OCI-LY7 (cell line): ENCODE data around the gene PRSS50. TPM values are rescaled to one million over a fixed set of nuclear protein-coding genes. Genes with fewer than 3 reads are reported as not detected.
A peak's percentile ranks its signal among the peaks of the same experiment; 100 is the strongest.

ENCODE experiments used
- BruUV-seq: library from RNA; stranded (reverse); fragments of 400-500 nt; replicated peaks from 2 replicates; lab custom pipeline; 2021; lab: Mats Ljungman, UMichigan
- CTCF ChIA-PET: fragments of 300-600 bp; sonication (Branson Sonifier 250); formaldehyde crosslinking; loops from one replicate; lab custom pipeline; 2022; ENCODE audit warnings: antibody characterized with exemption; ENCODE audit not compliant: unreplicated experiment; lab: Charles Lee
- POLR2A ChIA-PET: fragments of 300-600 bp; sonication (Branson Sonifier 250); formaldehyde crosslinking; loops from one replicate; lab custom pipeline; 2022; ENCODE audit warnings: antibody characterized with exemption; lab: Charles Lee
- DNase-seq: peaks from one replicate; pipeline ENCODE4 v3.0.0-alpha.2; 2015; ENCODE audit warnings: low spot score
- H2AFZ ChIP-seq: fragments of 200-600 bp; sonication (generic), shearing (Covaris generic); 2 replicates; pipeline ENCODE4 v1.6.1; 2014; ENCODE audit warnings: mild to moderate bottlenecking, antibody characterized with exemption, low read length, moderate library complexity
- H3K27ac ChIP-seq: fragments of 200-600 bp; sonication (generic); 2 replicates; pipeline ENCODE4 v1.5.1; 2014; ENCODE audit warnings: mixed run types, low read depth, mild to moderate bottlenecking, moderate library complexity, low read length, inconsistent platforms; ENCODE audit not compliant: poor library complexity, severe bottlenecking
- H3K36me3 ChIP-seq: fragments of 200-600 bp; sonication (generic); 2 replicates; pipeline ENCODE4 v1.6.1; 2014; ENCODE audit warnings: mild to moderate bottlenecking, antibody characterized with exemption, low read length, moderate library complexity, mixed read lengths; ENCODE audit not compliant: insufficient read depth
- H3K4me1 ChIP-seq: fragments of 200-600 bp; sonication (generic); 2 replicates; pipeline ENCODE4 v1.5.1; 2014; ENCODE audit warnings: mild to moderate bottlenecking, low read length; ENCODE audit not compliant: insufficient read depth, poor library complexity, severe bottlenecking
- H3K4me2 ChIP-seq: fragments of 200-600 bp; sonication (generic); 2 replicates; pipeline ENCODE4 v1.6.1; 2014; ENCODE audit warnings: mild to moderate bottlenecking, low read length
- H3K4me3 ChIP-seq: fragments of 200-600 bp; sonication (generic); 2 replicates; pipeline ENCODE4 v1.5.1; 2014; ENCODE audit warnings: mild to moderate bottlenecking, low read depth, low read length; ENCODE audit not compliant: poor library complexity, severe bottlenecking
- H3K79me2 ChIP-seq: fragments of 200-600 bp; sonication (generic); 2 replicates; pipeline ENCODE4 v1.6.1; 2016; ENCODE audit warnings: low read depth, mild to moderate bottlenecking, low read length, moderate library complexity, mixed read lengths; ENCODE audit not compliant: insufficient read depth
- H3K9me2 ChIP-seq: fragments of 200-600 bp; sonication (generic); 2 replicates; pipeline ENCODE4 v1.6.1; 2016; ENCODE audit warnings: mild to moderate bottlenecking, low read length, mixed read lengths; ENCODE audit not compliant: insufficient read depth
- H3K9me3 ChIP-seq: fragments of 200-600 bp; sonication (generic); 2 replicates; pipeline ENCODE4 v1.6.1; 2014; ENCODE audit warnings: mild to moderate bottlenecking, mixed run types, low read length, mixed read lengths
- H4K20me1 ChIP-seq: fragments of 200-600 bp; sonication (generic); 2 replicates; pipeline ENCODE4 v1.6.1; 2014; ENCODE audit warnings: mild to moderate bottlenecking, antibody characterized with exemption, low read length, moderate library complexity, mixed read lengths; ENCODE audit not compliant: insufficient read depth
- EZH2phosphoT487 ChIP-seq: fragments of 200-600 bp; sonication (generic); IDR thresholded peaks from 2 replicates; pipeline ENCODE4 v1.6.1; 2018; ENCODE audit warnings: low read depth, borderline replicate concordance, mild to moderate bottlenecking, mixed run types, antibody characterized with exemption, low read length, moderate library complexity, mixed read lengths
- intact Hi-C: fragments of 100-400 bp; cut with micrococcal nuclease; formaldehyde crosslinking; loops from one replicate; pipeline ENCODE4 v1.10.0; 2022; ENCODE audit not compliant: unreplicated experiment
- total RNA-seq, 2 experiments: library from RNA; depleted of rRNA in 1 of 2; stranded (reverse); fragments of >200 nt in 1 of 2; shearing (Covaris generic) in 1 of 2; gene quantifications; 2 replicates each; pipeline ENCODE4 v1.2.3, GENCODE V29; 2014 to 2022
- TF ChIP-seq, protein P1 (sequence below): fragments of 200-600 bp; sonication (generic); conservative IDR thresholded peaks from 2 replicates; pipeline ENCODE4 v1.5.1; 2014; ENCODE audit warnings: mild to moderate bottlenecking, antibody characterized with exemption, low read length, moderate library complexity, mixed read lengths

Gene PRSS50
- total RNA-seq, 2 experiments from 2014 or later: not detected

DNA sequence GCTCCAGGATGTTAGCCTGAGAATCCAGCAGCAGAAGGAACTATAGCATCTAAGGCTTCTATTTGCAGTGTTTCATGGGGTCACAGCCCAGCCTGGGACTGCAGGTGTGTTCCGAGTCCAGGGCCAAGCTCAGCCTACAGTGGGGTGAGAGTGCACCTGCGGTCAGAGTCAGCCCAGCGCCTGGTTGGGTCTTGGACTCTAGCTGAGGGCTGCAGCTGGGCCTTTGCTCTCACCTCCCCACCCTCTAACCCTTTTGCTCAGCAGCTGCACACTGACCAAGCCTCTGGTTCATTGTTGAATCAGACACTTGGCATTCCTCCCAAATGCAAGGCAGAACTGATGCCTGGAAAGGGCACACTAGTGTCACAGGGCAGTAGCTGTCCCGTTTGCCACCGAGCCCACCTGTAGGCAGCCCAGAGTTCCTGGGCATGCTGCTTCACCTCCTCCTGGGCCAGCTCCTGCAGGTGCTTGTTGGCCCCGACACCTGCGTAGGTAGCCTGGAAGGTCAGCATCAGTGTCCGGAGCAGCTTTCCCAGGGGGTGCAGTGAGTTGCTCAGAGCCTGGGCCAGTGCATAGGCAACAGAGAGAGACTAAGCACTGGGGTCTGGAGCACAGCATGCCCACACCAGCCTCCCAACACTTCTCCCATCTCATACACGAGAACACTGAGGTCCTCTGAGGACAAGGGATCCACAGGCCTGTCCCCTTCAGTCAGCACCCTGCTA lies 41.7 kb downstream of the PRSS50 start:
- CTCF ChIA-PET: no interaction called here

DNA sequence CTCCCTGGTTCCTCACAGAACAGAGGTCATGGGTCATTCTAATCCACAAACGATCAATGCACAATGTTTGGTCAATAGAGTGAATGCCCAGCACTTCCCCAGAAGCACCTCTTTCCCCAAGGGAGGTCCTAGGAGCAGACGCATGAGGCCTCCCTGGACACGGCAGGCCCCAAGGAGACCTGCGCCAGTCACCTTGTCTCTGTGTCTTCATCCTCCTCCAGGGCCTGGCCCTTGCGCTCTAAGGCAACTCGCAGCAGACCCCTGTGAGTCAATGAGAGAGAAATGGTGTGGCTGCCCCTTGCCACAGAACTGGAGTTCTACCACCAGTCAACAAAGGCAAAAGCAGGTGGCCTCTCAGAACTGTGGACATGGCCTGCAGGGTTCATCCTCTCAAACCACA lies 42.2 kb downstream of the PRSS50 start:
- CTCF ChIA-PET: no interaction called here
- Histone ChIP-seq H3K79me2 (no peaks in the 10 kb centered on the region), H3K4me3 (no peak overlapping the region), H3K27ac (no peak overlapping the region), H3K4me1 (no peaks in the 10 kb centered on the region), H4K20me1 (no peaks in the 10 kb centered on the region), H2AFZ (no peak overlapping the region), H3K4me2 (no peak overlapping the region), H3K9me3 (no peaks in the 10 kb centered on the region), H3K36me3 (no peaks in the 10 kb centered on the region), H3K9me2 (no peaks in the 10 kb centered on the region)
- no peak for TF ChIP-seq EZH2phosphoT487
- TF ChIP-seq, protein P1, sequence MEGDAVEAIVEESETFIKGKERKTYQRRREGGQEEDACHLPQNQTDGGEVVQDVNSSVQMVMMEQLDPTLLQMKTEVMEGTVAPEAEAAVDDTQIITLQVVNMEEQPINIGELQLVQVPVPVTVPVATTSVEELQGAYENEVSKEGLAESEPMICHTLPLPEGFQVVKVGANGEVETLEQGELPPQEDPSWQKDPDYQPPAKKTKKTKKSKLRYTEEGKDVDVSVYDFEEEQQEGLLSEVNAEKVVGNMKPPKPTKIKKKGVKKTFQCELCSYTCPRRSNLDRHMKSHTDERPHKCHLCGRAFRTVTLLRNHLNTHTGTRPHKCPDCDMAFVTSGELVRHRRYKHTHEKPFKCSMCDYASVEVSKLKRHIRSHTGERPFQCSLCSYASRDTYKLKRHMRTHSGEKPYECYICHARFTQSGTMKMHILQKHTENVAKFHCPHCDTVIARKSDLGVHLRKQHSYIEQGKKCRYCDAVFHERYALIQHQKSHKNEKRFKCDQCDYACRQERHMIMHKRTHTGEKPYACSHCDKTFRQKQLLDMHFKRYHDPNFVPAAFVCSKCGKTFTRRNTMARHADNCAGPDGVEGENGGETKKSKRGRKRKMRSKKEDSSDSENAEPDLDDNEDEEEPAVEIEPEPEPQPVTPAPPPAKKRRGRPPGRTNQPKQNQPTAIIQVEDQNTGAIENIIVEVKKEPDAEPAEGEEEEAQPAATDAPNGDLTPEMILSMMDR: no peak
- POLR2A ChIA-PET: no interaction called here
- DNase-seq: no peak
- no TSS peak for BruUV-seq
- intact Hi-C loops: no loop called here

More for the DNA sequence above, 41.7 kb downstream of the PRSS50 start:
- H2AFZ ChIP-seq: no peak overlapping the region
- H3K4me2 ChIP-seq: no peak overlapping the region
- TF ChIP-seq EZH2phosphoT487: no peak
- TF ChIP-seq, protein P1: no peak
- BruUV-seq: no TSS peak
- H3K9me2 ChIP-seq: no peaks in the 10 kb centered on the region
- no peaks in the 10 kb centered on the region for H3K9me3 ChIP-seq
- H3K36me3 ChIP-seq: no peaks in the 10 kb centered on the region
- no peak overlapping the region for H3K27ac ChIP-seq
- H3K79me2 ChIP-seq: no peaks in the 10 kb centered on the region
- no peaks in the 10 kb centered on the region for H4K20me1 ChIP-seq
- no peak for DNase-seq
- H3K4me3 ChIP-seq: no peak overlapping the region
- POLR2A ChIA-PET: no interaction called here
- H3K4me1 ChIP-seq: no peaks in the 10 kb centered on the region
- intact Hi-C loops: no loop called here

DNA sequence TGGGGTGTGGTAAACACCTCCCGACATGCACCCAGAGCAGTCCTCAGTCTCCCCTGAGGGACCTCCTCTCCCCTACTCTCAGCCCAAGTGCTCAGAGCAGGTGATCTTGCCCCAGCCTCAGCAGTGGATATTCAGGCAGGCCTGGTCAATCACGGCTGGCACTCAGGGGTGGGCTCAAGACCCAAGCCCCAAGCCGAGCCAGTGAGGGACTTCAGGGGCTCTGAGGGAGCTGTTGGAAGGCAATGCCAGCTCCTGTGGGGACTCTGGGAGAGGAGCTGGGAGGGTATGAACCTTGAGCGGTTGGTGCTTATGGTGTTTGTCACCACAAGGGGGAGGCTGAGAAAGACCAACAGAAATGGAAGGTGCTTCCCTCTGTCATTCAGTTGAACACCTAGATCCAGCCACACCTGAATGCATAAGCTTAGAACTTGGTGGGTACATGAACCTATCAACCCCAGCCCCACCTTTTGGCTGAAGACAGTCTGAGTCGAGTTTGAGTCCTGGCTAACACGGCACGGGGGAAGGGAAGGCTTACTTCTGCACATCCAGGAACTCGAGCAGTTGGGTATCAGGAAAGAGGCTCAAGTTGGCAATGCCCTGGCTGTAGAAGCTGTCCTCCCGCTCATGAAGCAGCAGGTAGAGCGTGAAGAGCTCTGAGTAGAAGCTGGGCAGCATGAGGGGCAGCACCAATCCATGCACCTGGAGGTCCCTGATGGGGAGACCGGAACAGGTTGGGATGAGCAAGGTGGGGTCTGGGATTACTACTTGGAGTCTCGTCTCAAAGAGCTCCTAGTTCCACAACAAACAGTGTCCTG lies 43.4 kb downstream of the PRSS50 start:
- DNase-seq: peak; percentile 24
- Histone ChIP-seq H3K9me3 (no peaks in the 10 kb centered on the region), H4K20me1 (no peaks in the 10 kb centered on the region), H3K4me2 (no peak overlapping the region), H3K36me3 (no peaks in the 10 kb centered on the region), H3K79me2 (no peaks in the 10 kb centered on the region), H3K27ac (no peak overlapping the region), H3K9me2 (no peaks in the 10 kb centered on the region), H3K4me1 (no peaks in the 10 kb centered on the region), H2AFZ (no peak overlapping the region), H3K4me3 (no peak overlapping the region)
- CTCF ChIA-PET: no interaction called here
- intact Hi-C loops: no loop called here
- POLR2A ChIA-PET: interaction anchor here (0.6 kb wide), 2 partner anchors 533 to 1020 kb away, joined by 3 to 4 read pairs; no protein-coding TSS in a partner anchor
- BruUV-seq: no TSS peak
- TF ChIP-seq EZH2phosphoT487: no peak
- TF ChIP-seq, protein P1: peak; percentile 60
